ENCODE data around the gene MTHFD1L. TPM values are rescaled to one million over a fixed set of nuclear protein-coding genes. Genes with fewer than 3 reads are reported as not detected.

Gene MTHFD1L
- total RNA-seq, 1 donor from 2014 or later: 32.5 TPM

- Histone ChIP-seq H3K9me3 (ENCODE audit: low read depth) (no peaks in the 10 kb centered on the region), H3K27ac (no peak overlapping the region), H4K20me1 (ENCODE audit: low read depth) (no peaks in the 10 kb centered on the region), H3K9ac (no peak overlapping the region), H2AFZ (replicated peaks) (no peak overlapping the region), H3F3A (ENCODE audit: low read depth) (no peaks in the 10 kb centered on the region), H3K4me1 (peaks cover 20% of the 10 kb centered on the region), H3K27me3 (no peaks in the 10 kb centered on the region), H3K4me2 (no peak overlapping the region), H3K4me3 (no peak overlapping the region), H3K79me2 (ENCODE audit: low read depth) (no peaks in the 10 kb centered on the region), H3K36me3 (no peaks in the 10 kb centered on the region)
- TF ChIP-seq EZH2 (IDR thresholded peaks at IDR 0.05) (no peak), EZH2phosphoT487 (IDR thresholded peaks at IDR 0.05) (no peak), CTCF (IDR thresholded peaks at IDR 0.05) (no peak)
- H3K36me3 Mint-ChIP-seq: peaks cover 4% of the 10 kb centered on the region
- H3K27ac Mint-ChIP-seq: no peak overlapping the region
- no peaks in the 10 kb centered on the region for H3K9me3 Mint-ChIP-seq
- H3K4me3 Mint-ChIP-seq: no peak overlapping the region
- DNase-seq (ENCODE audit: low spot score): no peak
- peaks cover 21% of the 10 kb centered on the region for H3K4me1 Mint-ChIP-seq
- H3K27me3 Mint-ChIP-seq (ENCODE audit: insufficient read depth, low read depth): peaks cover 2% of the 10 kb centered on the region
Observed at GRCh38 chr6:151007922-151008321, 142.4 kb downstream of the MTHFD1L start.

DNA sequence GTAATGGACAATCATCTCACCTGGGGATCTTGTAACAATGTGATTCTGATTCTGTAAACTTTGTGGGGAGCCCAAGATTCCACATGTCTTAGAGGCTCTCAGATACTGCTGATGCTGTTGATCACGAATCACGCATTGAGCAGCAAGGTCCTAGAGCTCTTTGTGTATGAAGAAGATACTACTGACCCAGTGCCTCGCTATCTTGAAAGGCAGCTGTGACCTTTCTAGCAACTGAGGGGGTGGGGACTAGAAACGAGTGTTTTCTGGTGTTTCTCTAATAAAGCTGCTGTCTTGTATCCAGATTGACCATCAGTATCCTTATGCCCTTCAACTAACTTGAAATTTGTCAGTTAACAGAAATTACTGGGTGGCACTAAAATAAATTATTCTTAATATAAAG, 142.9 kb downstream of the MTHFD1L start:
- Mint-ChIP-seq H3K36me3 (peaks cover 4% of the 10 kb centered on the region), H3K4me3 (no peak overlapping the region), H3K4me1 (peaks cover 21% of the 10 kb centered on the region), H3K9me3 (no peaks in the 10 kb centered on the region), H3K27ac (no peak overlapping the region), H3K27me3 (ENCODE audit: insufficient read depth, low read depth) (peaks cover 2% of the 10 kb centered on the region)
- H3K27ac ChIP-seq: no peak overlapping the region
- no peak overlapping the region for H2AFZ ChIP-seq (replicated peaks)
- H3K9ac ChIP-seq: no peak overlapping the region
- no peak for DNase-seq (ENCODE audit: low spot score)
- H3K4me2 ChIP-seq: no peak overlapping the region
- H3K36me3 ChIP-seq: no peaks in the 10 kb centered on the region
- H3F3A ChIP-seq (ENCODE audit: low read depth): peaks cover under 1% of the 10 kb centered on the region
- TF ChIP-seq EZH2 (IDR thresholded peaks at IDR 0.05): no peak
- TF ChIP-seq EZH2phosphoT487 (IDR thresholded peaks at IDR 0.05): no peak
- TF ChIP-seq CTCF (IDR thresholded peaks at IDR 0.05): no peak
- no peaks in the 10 kb centered on the region for H3K79me2 ChIP-seq (ENCODE audit: low read depth)
- no peak overlapping the region for H3K4me3 ChIP-seq
- H3K9me3 ChIP-seq (ENCODE audit: low read depth): no peaks in the 10 kb centered on the region
- H4K20me1 ChIP-seq (ENCODE audit: low read depth): no peaks in the 10 kb centered on the region
- peaks cover 20% of the 10 kb centered on the region for H3K4me1 ChIP-seq
- no peaks in the 10 kb centered on the region for H3K27me3 ChIP-seq

DNA sequence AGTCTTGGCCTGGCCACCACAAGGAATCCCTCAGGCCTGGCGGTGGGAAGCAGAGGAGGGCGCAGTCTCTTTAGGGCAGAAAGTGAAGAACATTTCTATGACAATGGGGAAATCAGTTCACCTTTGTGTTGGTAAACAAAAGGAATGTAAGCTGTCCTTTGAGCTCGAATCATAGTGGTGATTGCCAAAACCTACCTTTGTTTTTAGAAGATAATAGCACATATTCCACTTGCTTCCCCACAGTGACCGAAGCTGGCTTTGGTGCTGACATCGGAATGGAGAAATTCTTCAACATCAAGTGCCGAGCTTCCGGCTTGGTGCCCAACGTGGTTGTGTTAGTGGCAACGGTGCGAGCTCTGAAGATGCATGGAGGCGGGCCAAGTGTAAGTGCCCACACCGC, 144.1 kb downstream of the MTHFD1L start:
- Mint-ChIP-seq H3K4me1 (peaks cover 22% of the 10 kb centered on the region), H3K27me3 (ENCODE audit: insufficient read depth, low read depth) (peaks cover 2% of the 10 kb centered on the region), H3K27ac (no peak overlapping the region), H3K4me3 (no peak overlapping the region), H3K9me3 (no peaks in the 10 kb centered on the region), H3K36me3 (peaks cover 4% of the 10 kb centered on the region)
- H3K4me3 ChIP-seq: no peak overlapping the region
- no peaks in the 10 kb centered on the region for H3K9me3 ChIP-seq (ENCODE audit: low read depth)
- H3K4me1 ChIP-seq: peaks cover 20% of the 10 kb centered on the region
- no peaks in the 10 kb centered on the region for H3K27me3 ChIP-seq
- H3K36me3 ChIP-seq: no peaks in the 10 kb centered on the region
- peaks cover 7% of the 10 kb centered on the region for H3F3A ChIP-seq (ENCODE audit: low read depth)
- TF ChIP-seq CTCF (IDR thresholded peaks at IDR 0.05) (no peak), EZH2phosphoT487 (IDR thresholded peaks at IDR 0.05) (no peak), EZH2 (IDR thresholded peaks at IDR 0.05) (no peak)
- H3K79me2 ChIP-seq (ENCODE audit: low read depth): no peaks in the 10 kb centered on the region
- H3K4me2 ChIP-seq: peak overlapping the region; percentile 40
- no peak overlapping the region for H3K9ac ChIP-seq
- no peak overlapping the region for H3K27ac ChIP-seq
- peak; percentile 59 for DNase-seq (ENCODE audit: low spot score)
- H4K20me1 ChIP-seq (ENCODE audit: low read depth): no peaks in the 10 kb centered on the region
- no peak overlapping the region for H2AFZ ChIP-seq (replicated peaks)
